Activated CD4-positive, alpha-beta memory T cell treated with anti-CD3 and anti-CD28 coated beads, Interleukin-2, amount 10 ng/mL, durations not matched to agents 7 days and 5 days (primary cell): ENCODE data around the gene GHSR. TPM values are rescaled to one million over a fixed set of nuclear protein-coding genes. Genes with fewer than 3 reads are reported as not detected.

Source experiments
- total RNA-seq, 2 experiments: library from RNA; stranded (reverse); gene quantifications; one replicate each; pipeline ENCODE4 v1.2.3, GENCODE V29; 2021

GHSR gene
- total RNA-seq, 2 experiments from 2014 or later: not detected

Other genes starting within 250 kb of the GHSR start
- 100 to 1,000 TPM; 118 to 119 TPM for gene TNFSF10, start 75.0 kb upstream of the GHSR start, total RNA-seq